IMR-90 (cell line): Measurements from ENCODE around the gene MTAP. TPM values are rescaled to one million over a fixed set of nuclear protein-coding genes. Genes with fewer than 3 reads are reported as not detected.

Experiments used
- ATAC-seq: fragments of 200-7000 bp; cut with Tn5 transposase; 2 replicates; pipeline ENCODE4 v1.9.1; 2020; ENCODE audit warnings: low read depth, mild to moderate bottlenecking, moderate library complexity
- BruUV-seq: library from RNA; stranded (reverse); fragments of 400-500 nt; replicated peaks from 2 replicates; lab custom pipeline; 2021; lab: Mats Ljungman, UMichigan
- CTCF ChIA-PET: fragments of 300-600 bp; formaldehyde crosslinking; extraction: SDS; loops from one replicate; lab custom pipeline; 2021; ENCODE audit warnings: antibody characterized with exemption; lab: Yijun Ruan, JAX
- POLR2A ChIA-PET: fragments of 300-600 bp; sonication (Branson Sonifier 250); formaldehyde crosslinking; loops from one replicate; lab custom pipeline; 2022; ENCODE audit warnings: antibody characterized with exemption; ENCODE audit not compliant: unreplicated experiment; lab: Charles Lee
- DNase-seq: peaks from one replicate; pipeline ENCODE4 v3.0.0; 2013
- H2AFZ ChIP-seq: replicated peaks from 2 replicates; pipeline ENCODE3; 2013; ENCODE audit warnings: low read length, mild to moderate bottlenecking; ENCODE audit not compliant: poor library complexity
- H2AK5ac ChIP-seq: 2 replicates; pipeline ENCODE4 v1.6.1; 2013; ENCODE audit warnings: low read depth, low read length, inconsistent platforms
- H2AK9ac ChIP-seq: replicated peaks from 2 replicates; pipeline ENCODE3; 2013; ENCODE audit warnings: mild to moderate bottlenecking, low read depth, low read length, moderate library complexity; ENCODE audit not compliant: poor library complexity
- H2BK120ac ChIP-seq: 2 replicates; pipeline ENCODE4 v1.6.1; 2013; ENCODE audit warnings: low read depth, low read length, inconsistent platforms
- H2BK15ac ChIP-seq: 3 replicates; pipeline ENCODE4 v1.6.1; 2013; ENCODE audit warnings: low read depth, low read length, inconsistent platforms
- H2BK20ac ChIP-seq: 2 replicates; pipeline ENCODE4 v1.6.1; 2013; ENCODE audit warnings: low read depth, mild to moderate bottlenecking, inconsistent platforms, low read length, moderate library complexity
- H2BK5ac ChIP-seq: 2 replicates; pipeline ENCODE4 v1.6.1; 2013; ENCODE audit warnings: mild to moderate bottlenecking, low read depth, low read length, inconsistent platforms; ENCODE audit not compliant: poor library complexity, severe bottlenecking
- H3K14ac ChIP-seq: replicated peaks from 2 replicates; pipeline ENCODE4 v1.6.1; 2013; ENCODE audit warnings: low read depth, low read length, inconsistent platforms
- H3K18ac ChIP-seq: 2 replicates; pipeline ENCODE4 v1.6.1; 2013; ENCODE audit warnings: low read depth, low read length, control low read depth
- H3K23ac ChIP-seq: 2 replicates; pipeline ENCODE4 v1.6.1; 2013; ENCODE audit warnings: low read depth, low read length, inconsistent platforms
- H3K27ac ChIP-seq: 2 replicates; pipeline ENCODE4 v1.5.1; 2013; ENCODE audit warnings: mild to moderate bottlenecking, control low read depth, low read length; ENCODE audit not compliant: insufficient read depth
- H3K27me3 ChIP-seq: 2 replicates; pipeline ENCODE4 v1.6.1; 2013; ENCODE audit warnings: low read length; ENCODE audit not compliant: control insufficient read depth, insufficient read depth
- H3K36me3 ChIP-seq: 2 replicates; pipeline ENCODE4 v1.6.1; 2013; ENCODE audit warnings: low read length, mixed read lengths; ENCODE audit not compliant: control insufficient read depth, insufficient read depth
- H3K4ac ChIP-seq: 2 replicates; pipeline ENCODE4 v1.6.1; 2013; ENCODE audit warnings: low read depth, low read length, inconsistent platforms
- H3K4me1 ChIP-seq: 2 replicates; pipeline ENCODE4 v1.6.1; 2013; ENCODE audit warnings: low read length, mixed read lengths; ENCODE audit not compliant: control insufficient read depth, insufficient read depth
- H3K4me2 ChIP-seq: 2 replicates; pipeline ENCODE4 v1.6.1; 2013; ENCODE audit warnings: low read depth, mild to moderate bottlenecking, control low read depth, low read length, moderate library complexity
- H3K4me3 ChIP-seq: 2 replicates; pipeline ENCODE4 v1.5.1; 2013; ENCODE audit warnings: low read depth, mild to moderate bottlenecking, control low read depth, low read length, moderate library complexity; ENCODE audit not compliant: insufficient read depth
- H3K56ac ChIP-seq: 2 replicates; pipeline ENCODE4 v1.6.1; 2013; ENCODE audit warnings: low read length, inconsistent platforms; ENCODE audit not compliant: insufficient read depth; ENCODE audit errors: extremely low read depth
- H3K79me1 ChIP-seq, 2 experiments: 2 replicates each; pipeline ENCODE4 v1.6.1; 2013; ENCODE audit warnings: low read length in 2 of 2, inconsistent platforms in 1 of 2, low read depth in 1 of 2
- H3K9ac ChIP-seq: 2 replicates; pipeline ENCODE4 v1.6.1; 2013; ENCODE audit warnings: low read depth, low read length, control low read depth
- H3K9me1 ChIP-seq: 2 replicates; pipeline ENCODE4 v1.6.1; 2013; ENCODE audit warnings: low read length, inconsistent platforms; ENCODE audit not compliant: insufficient read depth
- H3K9me3 ChIP-seq: 2 replicates; pipeline ENCODE4 v1.6.1; 2013; ENCODE audit warnings: low read length; ENCODE audit not compliant: control insufficient read depth, insufficient read depth
- H4K20me1 ChIP-seq: 2 replicates; pipeline ENCODE4 v1.6.1; 2013; ENCODE audit warnings: low read length, inconsistent platforms; ENCODE audit not compliant: insufficient read depth
- H4K5ac ChIP-seq: 2 replicates; pipeline ENCODE4 v1.6.1; 2013; ENCODE audit warnings: mild to moderate bottlenecking, low read depth, low read length, control low read depth
- H4K8ac ChIP-seq, 2 experiments: 2 replicates each; pipeline ENCODE4 v1.6.1; 2013; ENCODE audit warnings: low read depth in 2 of 2, low read length in 2 of 2, control low read depth in 1 of 2, inconsistent platforms in 1 of 2
- H4K91ac ChIP-seq: 2 replicates; pipeline ENCODE4 v1.6.1; 2013; ENCODE audit warnings: low read depth, low read length, inconsistent platforms; ENCODE audit not compliant: insufficient read depth
- POLR2A ChIP-seq: IDR thresholded peaks from 2 replicates; pipeline ENCODE4 v1.6.1; 2012; ENCODE audit warnings: mild to moderate bottlenecking, low read depth, low read length
- WGBS, 2 experiments: methylation state at CpG; one replicate each; pipeline versions ENCODE4 v1.1.5 to v1.1.7; 2013; ENCODE audit warnings: missing lambda C conversion rate in 2 of 2; ENCODE audit not compliant: insufficient read length in 1 of 2; ENCODE audit errors: extremely low coverage in 2 of 2; 5-methylcytosine and 5-hydroxymethylcytosine counted together
- dilution Hi-C: fragments of 300-500 bp; cut with HindIII; formaldehyde crosslinking; loops from one replicate; pipeline ENCODE4 v1.14.3; 2018; ENCODE audit warnings: low sequenced_read_pairs; ENCODE audit not compliant: unreplicated experiment
- in situ Hi-C: fragments of 300-500 bp; cut with MboI; formaldehyde crosslinking; loops from 3 replicates; pipeline ENCODE4 v1.14.3; 2019; ENCODE audit warnings: low sequenced_read_pairs, inconsistent platforms, mixed read lengths
- intact Hi-C: fragments of 100-400 bp; cut with micrococcal nuclease; formaldehyde crosslinking; loops from 2 replicates; pipeline ENCODE4 v1.10.0; 2022
- polyA plus RNA-seq, 3 experiments: library from polyadenylated mRNA; depleted of rRNA; stranded (reverse); fragments of >200 nt; gene quantifications; 2 replicates each; pipeline ENCODE4 v1.2.3, GENCODE V29; 2012; ENCODE audit warnings: low replicate concordance in 1 of 3
- total RNA-seq: library from RNA; depleted of rRNA; stranded (reverse); fragments of >200 nt; gene quantifications from 2 replicates; pipeline ENCODE4 v1.2.3, GENCODE V29; 2012

MTAP gene
- total and polyA plus RNA-seq, 2 of the 4 experiments (the other 2 are of a cell fraction): 15.7 to 50.9 TPM

GRCh38 chr9:21943464-21943863 lies 141.0 kb downstream of the MTAP start:
- no peak for ATAC-seq
- dilution Hi-C loops: no loop called here
- H3K23ac ChIP-seq: no peak overlapping the region
- no peak overlapping the region for H2AK5ac ChIP-seq
- no peak overlapping the region for H2BK20ac ChIP-seq
- no peaks in the 10 kb centered on the region for H3K9me3 ChIP-seq
- no peak overlapping the region for H3K56ac ChIP-seq
- H3K9ac ChIP-seq: no peak overlapping the region
- no peak overlapping the region for H4K5ac ChIP-seq
- H2AK9ac ChIP-seq: no peak overlapping the region
- H3K4me3 ChIP-seq: no peak overlapping the region
- no peaks in the 10 kb centered on the region for H4K20me1 ChIP-seq
- H2BK120ac ChIP-seq: no peak overlapping the region
- no peak overlapping the region for H4K8ac ChIP-seq
- BruUV-seq: no TSS peak
- no peak overlapping the region for H3K14ac ChIP-seq
- no peak overlapping the region for H4K91ac ChIP-seq
- peaks cover 3% of the 10 kb centered on the region for H3K27me3 ChIP-seq
- no peaks in the 10 kb centered on the region; the same call in 1 of the 2 replicates for H3K9me1 ChIP-seq
- in situ Hi-C loops: no loop called here
- H3K4me1 ChIP-seq: no peaks in the 10 kb centered on the region
- no peak overlapping the region for H3K27ac ChIP-seq
- ChIA-PET CTCF (no interaction called here), POLR2A (no interaction called here)
- H3K4me2 ChIP-seq: no peak overlapping the region
- no peak overlapping the region for H2AFZ ChIP-seq
- no peaks in the 10 kb centered on the region for H3K36me3 ChIP-seq
- no peak overlapping the region for H2BK15ac ChIP-seq
- H2BK5ac ChIP-seq: no peak overlapping the region
- H3K4ac ChIP-seq: no peak overlapping the region
- DNase-seq: no peak
- H3K18ac ChIP-seq: no peak overlapping the region
- intact Hi-C loops: loop anchor here (5.0 kb wide), 1 partner anchor 86 kb away; no protein-coding TSS in a partner anchor
- WGBS, 2 experiments: no CpG with 5 or more reads among the region's 4 CpGs
- no peaks in the 10 kb centered on the region for H3K79me1 ChIP-seq
- no peak for TF ChIP-seq POLR2A
